HEK293 (cell line): ENCODE measurements around the gene KRTAP5-1.

Source experiments
- CTCF ChIP-seq: fragments of 450-650 bp; formaldehyde crosslinking; IDR thresholded peaks from 2 replicates; pipeline ENCODE4 v1.5.1; 2016; ENCODE audit warnings: missing biosample characterization, missing genetic modification characterization
- ZBTB20 ChIP-seq: fragments of 450-650 bp; formaldehyde crosslinking; IDR thresholded peaks from 2 replicates; pipeline ENCODE4 v1.5.1; 2016; ENCODE audit warnings: missing biosample characterization, missing genetic modification characterization
- ZEB2 ChIP-seq: fragments of 450-650 bp; formaldehyde crosslinking; IDR thresholded peaks from 2 replicates; pipeline ENCODE4 v1.5.1; 2016; ENCODE audit warnings: missing biosample characterization, missing genetic modification characterization
- ZNF140 ChIP-seq: fragments of 450-650 bp; formaldehyde crosslinking; IDR thresholded peaks from 2 replicates; pipeline ENCODE4 v1.5.1; 2016; ENCODE audit warnings: missing biosample characterization, missing genetic modification characterization
- ZNF155 ChIP-seq: fragments of 450-650 bp; formaldehyde crosslinking; IDR thresholded peaks from 2 replicates; pipeline ENCODE4 v1.5.1; 2016; ENCODE audit warnings: missing biosample characterization, missing genetic modification characterization
- ZNF510 ChIP-seq: fragments of 450-650 bp; formaldehyde crosslinking; IDR thresholded peaks from 2 replicates; pipeline ENCODE4 v1.5.1; 2018; ENCODE audit warnings: mild to moderate bottlenecking, missing genetic modification characterization, missing biosample characterization; ENCODE audit not compliant: insufficient replicate concordance
- ZNF518A ChIP-seq: fragments of 450-650 bp; formaldehyde crosslinking; conservative IDR thresholded peaks from 2 replicates; pipeline ENCODE4 v1.5.1; 2016; ENCODE audit warnings: low read depth, missing biosample characterization, missing genetic modification characterization
- ZNF580 ChIP-seq: fragments of 450-650 bp; formaldehyde crosslinking; IDR thresholded peaks from 2 replicates; pipeline ENCODE4 v1.5.1; 2016; ENCODE audit warnings: missing biosample characterization, missing genetic modification characterization

GRCh38 chr11:1561266-1561665 lies 23.8 kb downstream of the KRTAP5-1 start:
- no peak for TF ChIP-seq CTCF (tag by site-specific recombination)
- no peak for TF ChIP-seq ZNF155 (tag by site-specific recombination)
- no peak for TF ChIP-seq ZNF140 (tag by site-specific recombination)
- no peak for TF ChIP-seq ZEB2
- TF ChIP-seq ZBTB20 (tag by site-specific recombination), result no peak
- TF ChIP-seq ZNF580 (tag by site-specific recombination), result no peak
- no peak for TF ChIP-seq ZNF510 (tag by site-specific recombination)
- no peak for TF ChIP-seq ZNF518A
